ENCODE measurements around the gene OR4M2. TPM values are rescaled to one million over a fixed set of nuclear protein-coding genes. Genes with fewer than 3 reads are reported as not detected.

OR4M2 gene, protein sequence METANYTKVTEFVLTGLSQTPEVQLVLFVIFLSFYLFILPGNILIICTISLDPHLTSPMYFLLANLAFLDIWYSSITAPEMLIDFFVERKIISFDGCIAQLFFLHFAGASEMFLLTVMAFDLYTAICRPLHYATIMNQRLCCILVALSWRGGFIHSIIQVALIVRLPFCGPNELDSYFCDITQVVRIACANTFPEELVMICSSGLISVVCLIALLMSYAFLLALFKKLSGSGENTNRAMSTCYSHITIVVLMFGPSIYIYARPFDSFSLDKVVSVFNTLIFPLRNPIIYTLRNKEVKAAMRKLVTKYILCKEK
- total RNA-seq (2022; extraction: Qiagen RNA extraction), result not detected in 5 replicates

DNA sequence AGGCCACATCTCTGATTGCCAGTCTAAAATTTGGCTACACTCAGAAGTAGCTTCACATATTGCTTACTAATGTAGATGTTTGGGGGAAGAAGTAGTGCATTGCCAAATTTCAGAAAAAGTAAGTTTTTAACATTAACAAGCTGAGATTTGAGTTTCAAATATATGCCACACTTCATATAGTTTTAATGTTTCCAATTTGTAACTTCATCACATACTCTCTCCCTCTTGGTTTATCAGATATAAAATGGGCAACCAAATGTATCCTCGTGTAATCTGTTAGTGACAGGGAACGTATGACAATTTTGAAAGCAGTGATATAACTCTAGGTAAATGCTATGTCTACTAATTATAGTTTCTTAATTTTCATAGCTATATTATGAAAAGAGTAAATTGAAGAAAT is at the start of gene OR4M2:
TSS of gene OR4M2 (plus strand) at position 301 of the 400 bp plus-strand sequence. CDS start at position 399, 98 bp downstream.

Other genes with a start within 250 kb of the OR4M2 start
- not detected in 5 replicates for gene POTEB, start 202.8 kb upstream of the OR4M2 start, total RNA-seq (2022; extraction: Qiagen RNA extraction)